Activated T-cell treated with anti-CD3 and anti-CD28 coated beads for 48 hours (primary cell): ENCODE results near the gene PARVG.

Experiments used
- DNase-seq: peaks from one replicate; pipeline ENCODE4 v3.0.0-alpha.2; 2020; ENCODE audit warnings: low read depth

PARVG gene

DNA sequence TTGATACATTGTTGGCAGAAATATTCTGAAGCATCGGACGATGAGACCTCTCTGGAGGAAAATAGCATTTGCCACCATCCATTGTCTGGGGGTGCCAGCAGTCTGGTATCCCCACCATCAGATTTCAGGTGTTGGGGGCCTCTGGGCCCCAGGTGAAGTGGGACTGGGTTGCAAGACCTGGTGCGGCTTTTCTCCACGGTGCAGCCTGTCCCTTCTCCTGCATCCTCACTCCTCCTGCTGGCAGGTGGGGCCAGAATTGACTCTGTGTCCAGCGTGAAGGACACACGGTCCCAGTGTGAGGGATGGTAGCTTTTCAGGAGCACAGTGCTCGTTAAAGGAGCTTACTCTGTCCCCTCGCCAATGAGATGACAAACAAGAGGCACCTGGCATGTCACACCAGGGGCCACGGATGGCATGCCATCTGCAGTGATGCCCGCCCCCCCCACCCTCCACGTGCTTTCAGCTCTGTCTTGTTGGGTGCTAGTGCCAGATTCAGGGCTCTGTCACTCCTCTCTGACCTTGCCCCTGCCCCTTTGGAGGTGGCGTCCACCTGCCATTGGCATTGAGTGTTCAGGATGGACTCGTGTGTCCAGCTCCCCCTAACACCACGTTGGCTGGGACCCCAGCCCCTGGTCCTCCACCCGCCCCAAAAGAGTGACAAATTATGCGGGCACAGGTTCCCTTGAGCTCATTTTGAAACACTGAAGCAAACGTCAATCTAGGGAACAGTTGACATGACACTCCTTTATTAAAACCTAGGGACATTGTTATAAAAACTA is 62.4 kb downstream of the PARVG start:
- DNase-seq, result no peak

DNA sequence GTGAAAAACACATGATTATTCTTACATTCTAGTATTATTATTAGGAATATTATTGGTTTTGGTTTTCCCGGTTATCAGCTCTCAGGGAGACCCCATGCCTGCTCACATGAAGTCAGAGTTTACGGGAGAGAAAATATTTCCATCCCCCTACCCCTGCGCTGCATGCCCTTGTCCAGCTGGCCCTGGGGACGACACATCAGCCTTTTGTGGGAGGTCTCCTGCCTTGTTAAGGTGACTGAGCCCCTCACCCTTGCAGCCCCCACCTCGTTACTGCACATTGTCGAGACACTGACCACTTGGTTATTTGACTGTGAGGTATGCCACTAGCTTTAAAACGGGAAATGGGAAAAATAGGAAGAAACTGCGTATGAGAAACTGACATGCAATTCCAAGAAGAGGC is 63.0 kb downstream of the PARVG start:
- no peak for DNase-seq

DNA sequence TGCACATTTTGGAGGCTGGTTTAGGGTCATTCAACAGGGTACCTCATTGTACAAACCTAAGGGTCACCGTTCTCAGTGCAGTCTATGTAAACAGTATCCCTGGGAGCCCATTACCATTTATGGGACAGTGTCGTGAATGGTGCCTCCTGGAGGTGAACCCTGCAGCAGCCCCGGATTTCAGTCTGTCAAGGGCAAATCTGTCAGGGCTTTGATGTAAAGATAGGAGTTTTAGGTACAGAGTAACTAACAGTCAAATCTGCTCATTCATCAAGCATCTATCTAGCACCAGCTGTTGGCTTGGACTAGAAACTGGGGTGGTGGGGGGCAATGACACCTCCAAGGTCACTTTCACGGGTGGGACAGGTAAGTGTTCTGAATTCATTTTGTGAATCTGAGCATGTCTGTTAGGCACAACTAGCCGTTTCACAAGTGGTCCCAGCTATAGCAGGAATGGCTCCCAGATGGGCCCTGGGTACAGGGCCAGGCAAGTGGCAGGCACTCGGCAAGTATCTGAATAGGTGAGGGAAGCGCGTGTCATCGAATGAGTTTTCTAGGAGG is 63.6 kb downstream of the PARVG start:
- DNase-seq, result no peak

DNA sequence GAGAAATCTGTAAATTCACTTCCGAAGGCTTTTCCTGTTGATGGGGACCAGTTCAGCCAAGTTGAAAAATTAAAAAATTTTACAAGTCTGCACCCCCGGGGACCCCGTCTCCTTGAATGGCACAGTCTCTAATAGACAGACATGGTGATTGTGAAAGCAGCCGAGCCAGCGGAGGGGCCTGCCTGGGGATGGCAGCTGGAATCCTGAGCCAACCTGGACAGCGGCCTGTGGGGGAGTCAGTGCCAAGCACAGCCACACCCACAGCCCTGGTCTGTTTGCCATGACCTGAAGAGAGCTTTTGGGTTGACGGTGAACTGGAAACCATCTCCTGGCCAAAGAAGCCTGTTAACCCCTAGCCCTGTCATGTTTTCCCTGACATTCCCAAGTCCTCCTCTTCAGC is 64.7 kb downstream of the PARVG start:
- no peak for DNase-seq

DNA sequence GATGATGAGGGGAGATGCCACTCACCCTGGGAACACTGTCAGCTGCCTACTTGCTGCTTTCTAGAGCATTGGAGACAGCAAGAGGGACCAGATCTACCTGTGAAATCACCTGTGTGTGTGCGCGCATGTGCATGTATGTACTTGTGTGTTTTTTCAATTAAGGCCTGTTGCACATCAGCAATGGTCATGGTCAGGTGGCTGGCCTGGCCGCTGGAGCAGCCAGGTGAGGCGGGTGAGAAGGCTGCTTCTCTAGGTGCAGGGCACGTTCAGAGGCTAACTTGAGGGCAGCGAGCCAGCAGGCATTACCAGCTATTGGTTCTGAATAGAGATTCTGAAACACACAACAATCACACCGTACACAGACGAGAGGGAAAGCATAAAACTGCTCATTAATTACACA is 65.1 kb downstream of the PARVG start:
- DNase-seq, result no peak

DNA sequence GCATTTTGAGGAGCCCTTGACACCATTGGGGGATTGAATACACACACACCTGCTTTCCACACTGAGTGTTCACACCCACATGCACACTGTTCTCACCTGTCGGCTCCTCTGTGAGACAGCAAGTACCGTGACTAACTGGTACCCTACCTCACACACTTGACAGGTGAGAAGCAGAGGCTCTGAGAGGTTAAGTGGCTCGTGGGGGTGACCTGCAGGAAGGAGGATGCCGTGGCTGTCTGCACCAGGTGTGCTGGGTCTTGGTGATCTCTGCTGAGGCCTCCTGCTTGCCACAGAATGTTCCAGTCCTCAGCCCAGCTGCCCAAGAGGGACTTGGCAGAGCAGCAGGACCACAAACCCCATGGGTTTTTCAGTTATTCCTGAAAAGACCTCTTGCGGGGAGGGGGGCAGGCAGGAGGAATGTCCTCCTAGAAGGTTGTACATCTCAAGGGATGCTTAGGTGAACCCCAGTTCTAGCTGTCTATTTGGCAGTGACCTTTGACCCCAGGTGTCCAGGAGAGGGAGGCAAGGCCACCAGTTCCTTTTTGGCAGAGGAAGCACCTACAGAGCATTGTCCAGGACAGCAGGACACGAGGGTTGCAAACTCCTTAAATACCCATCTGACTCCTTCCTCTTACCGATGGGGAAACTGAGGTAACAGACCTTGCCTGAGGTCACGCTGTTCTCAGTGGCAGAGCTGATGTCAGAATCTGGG is 66.0 kb downstream of the PARVG start:
- DNase-seq, result no peak

DNA sequence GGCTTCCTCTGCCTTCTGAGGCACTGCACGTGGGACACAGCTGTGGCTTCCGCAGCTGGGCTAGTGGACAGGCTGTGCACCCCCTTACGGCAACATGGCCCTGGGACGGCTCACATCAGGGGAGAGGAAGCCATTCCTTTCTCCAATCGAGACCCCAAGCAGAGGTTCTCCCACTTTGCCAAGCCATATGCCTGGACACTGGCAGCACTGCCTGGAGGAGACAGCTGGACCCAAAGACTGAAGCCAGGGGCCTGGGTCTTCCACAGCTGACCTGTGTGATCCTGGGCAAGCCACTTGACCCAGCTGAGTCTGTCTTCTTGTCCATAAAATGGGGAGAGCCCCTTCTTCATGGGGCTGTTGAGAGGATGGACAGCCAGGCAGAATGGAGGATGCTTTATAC is 66.6 kb downstream of the PARVG start:
- DNase-seq, result no peak

DNA sequence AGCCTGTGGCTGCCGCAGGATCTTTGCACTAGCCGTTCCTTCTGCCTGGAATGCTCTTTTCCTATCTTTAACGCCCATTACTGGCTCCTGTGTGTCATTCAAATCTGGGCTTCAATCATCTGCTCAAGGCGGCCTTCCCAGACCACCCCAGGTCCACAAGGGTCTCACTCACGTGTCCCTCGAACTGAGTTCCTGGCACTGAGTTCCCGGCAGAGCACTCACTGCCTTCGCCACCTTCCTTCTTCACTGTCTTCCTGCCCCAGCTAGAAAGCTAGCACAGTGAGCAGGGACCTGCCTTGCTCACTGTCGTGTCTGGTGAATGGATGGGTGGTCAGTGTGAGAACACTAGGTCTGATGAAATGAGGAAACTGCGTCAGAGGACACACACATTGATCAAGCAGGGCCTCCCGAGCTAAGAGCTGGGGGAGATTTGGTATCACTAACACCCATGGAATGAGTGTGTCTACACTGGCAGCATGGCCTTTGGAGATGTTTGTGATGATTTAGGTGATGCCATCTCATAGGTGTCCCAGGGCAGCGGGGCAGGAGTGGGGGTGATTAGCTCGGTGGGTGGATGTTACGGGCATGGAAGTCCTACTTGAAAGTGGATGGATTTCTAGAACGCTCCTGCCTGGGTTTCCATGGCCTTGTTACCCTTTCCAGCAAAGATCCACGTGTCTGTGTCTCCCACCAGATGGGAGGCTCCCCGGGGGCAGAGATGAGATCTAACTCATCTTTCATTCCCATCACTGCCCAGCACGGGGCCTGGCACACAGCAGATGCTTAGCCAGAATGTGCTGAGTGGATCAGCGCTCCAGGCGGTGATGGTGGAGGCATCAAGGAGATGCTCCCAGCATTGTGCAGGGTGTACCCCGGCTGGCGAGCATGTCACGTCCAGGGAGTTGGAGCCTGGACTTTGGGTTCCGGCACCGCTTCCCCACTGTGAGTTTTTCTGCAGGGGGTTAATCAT is 67.5 kb downstream of the PARVG start:
- no peak for DNase-seq

DNA sequence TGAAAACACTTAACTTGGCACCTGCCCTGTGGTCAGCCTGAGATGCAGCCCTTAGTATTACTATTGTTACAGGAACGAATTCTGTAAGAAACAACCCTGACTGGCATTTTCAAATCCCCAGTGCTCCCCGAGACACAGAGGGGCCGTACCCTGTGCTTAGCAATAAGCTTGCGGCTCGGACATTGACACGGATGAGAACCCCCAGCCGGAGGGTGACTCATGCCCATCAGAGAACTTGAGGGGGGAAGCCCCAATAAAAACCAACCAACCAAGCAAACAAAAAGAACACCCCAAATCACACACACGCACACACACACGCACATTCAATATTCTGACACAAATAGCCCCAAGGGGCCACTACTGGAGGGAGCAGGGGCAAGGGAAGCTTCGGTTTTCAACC is 68.2 kb downstream of the PARVG start:
- DNase-seq, result no peak

DNA sequence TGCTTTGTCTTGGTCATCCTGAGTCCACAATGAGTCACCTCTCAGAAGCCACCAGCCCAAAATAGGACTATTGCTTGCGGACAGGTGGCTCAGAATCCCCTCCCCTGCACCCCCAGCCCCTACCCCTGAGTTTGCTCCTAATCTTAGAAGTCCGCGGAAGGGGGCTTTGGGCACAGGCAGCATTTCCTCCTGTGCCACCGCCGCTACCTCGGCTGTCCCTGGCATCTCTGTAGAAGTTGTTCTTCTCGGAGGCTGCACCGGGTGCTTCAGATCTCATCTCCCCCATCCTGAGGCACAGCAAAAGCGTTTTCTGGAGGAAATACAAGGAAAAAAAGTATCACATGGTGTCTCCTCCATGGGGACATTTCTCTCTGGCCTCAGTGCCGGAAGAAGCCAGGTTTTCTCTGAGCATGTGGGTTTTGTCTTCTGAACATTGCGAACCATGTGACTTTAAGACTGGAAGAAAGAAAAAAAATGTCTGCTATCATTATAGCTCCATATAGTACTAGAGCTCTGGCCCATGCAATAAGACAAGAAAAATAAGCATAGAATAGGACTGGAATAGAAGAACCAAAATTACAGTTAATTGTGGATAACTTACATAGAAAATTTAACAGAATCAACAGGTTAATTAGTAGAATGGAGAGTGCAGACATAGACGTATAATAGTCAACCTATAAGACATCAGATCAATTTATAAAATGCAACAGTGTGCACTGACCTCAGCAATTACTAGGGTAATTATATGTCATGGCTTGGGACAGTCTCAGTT is 68.8 kb downstream of the PARVG start:
- no peak for DNase-seq

DNA sequence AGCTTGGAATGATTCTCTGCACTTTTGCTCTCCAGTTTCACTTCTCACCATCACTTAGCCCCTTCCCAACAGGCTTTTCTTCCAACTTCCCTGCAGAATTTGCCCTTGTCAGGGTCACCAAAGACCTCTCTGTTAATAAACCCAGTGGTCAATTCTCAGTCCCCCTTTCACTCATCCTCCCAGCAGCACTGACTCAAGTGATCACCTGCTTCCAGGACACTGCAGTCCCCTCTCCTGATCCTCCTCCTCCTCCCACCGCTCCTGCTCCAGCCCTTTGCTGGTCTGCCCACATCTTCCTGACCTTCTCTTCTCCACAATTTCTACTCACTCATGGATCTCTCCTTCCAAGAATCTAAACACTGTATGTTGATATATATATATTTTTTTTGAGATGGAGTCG is 74.1 kb downstream of the PARVG start:
- no peak for DNase-seq

DNA sequence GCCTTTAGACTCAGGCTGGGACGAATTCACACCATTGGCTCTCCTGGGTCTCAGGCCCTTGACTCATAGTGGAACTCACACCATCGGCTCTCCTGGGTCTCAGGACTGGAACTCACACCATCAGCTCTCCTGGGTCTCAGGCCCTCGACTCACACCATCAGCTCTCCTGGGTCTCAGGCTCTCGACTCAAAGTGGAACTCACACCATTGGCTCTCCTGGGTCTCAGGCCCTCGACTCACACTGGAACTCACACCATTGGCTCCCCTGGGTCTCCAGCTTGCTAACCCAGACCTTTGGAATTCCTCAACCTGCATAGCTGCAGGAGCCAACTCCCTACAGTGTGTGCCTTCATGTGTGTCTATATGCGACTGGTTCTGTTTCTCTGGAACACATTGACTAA is 75.4 kb downstream of the PARVG start:
- no peak for DNase-seq

DNA sequence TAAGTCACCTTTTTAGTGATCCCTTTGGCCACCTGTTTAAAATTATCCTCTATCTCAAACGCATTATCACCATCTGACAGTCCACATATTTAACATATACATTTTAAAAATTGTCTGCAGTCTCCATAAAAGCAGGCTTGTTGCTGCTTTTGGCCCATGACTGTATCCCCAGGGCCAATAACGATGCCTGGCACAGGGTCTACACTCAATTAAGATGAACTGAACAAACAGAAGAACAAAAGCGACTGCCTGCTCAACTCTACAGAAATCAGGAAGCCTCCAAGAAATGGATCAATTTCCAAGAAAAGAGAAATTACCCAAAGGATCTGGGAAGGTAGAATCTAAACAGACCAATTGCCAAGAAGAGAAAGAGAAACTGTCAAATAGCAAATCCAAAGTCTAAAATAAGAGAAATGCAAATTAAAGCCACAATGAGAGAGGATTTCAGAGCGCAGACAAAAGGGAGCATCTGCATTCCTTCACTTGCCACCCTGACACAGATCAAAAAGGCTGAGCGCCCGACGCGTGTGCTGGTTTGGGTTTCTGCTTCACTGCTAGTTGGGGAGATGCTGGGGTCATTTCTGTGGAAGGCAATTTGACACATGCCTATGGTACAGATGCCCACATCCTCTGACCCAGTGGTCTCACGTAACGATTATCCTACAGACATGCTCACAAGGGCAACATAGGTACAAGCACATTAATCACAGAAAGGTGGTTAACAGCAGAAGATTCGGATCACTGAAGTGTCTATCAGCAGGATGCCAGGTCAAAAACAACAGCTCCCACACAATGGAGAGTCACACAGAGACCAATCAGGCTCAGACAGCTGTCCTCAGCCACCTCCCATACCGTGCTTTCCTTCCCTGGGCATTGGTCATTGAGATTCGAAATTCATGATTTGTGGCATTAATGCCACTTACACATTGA is 76.1 kb downstream of the PARVG start:
- no peak for DNase-seq
